GM18502 (cell line): ENCODE measurements around the gene SEC14L5.
"Not testable (repeated sequence)": the region's sequence is repeated elsewhere in the genome, so short reads cannot be mapped to it uniquely, and the experiment has no call there.

Experiments
- ATAC-seq: cut with Tn5 transposase; IDR thresholded peaks from one replicate; pipeline ENCODE4 v1.9.1; 2021; ENCODE audit warnings: mild to moderate bottlenecking; ENCODE audit not compliant: unreplicated experiment, poor library complexity

SEC14L5 gene

DNA sequence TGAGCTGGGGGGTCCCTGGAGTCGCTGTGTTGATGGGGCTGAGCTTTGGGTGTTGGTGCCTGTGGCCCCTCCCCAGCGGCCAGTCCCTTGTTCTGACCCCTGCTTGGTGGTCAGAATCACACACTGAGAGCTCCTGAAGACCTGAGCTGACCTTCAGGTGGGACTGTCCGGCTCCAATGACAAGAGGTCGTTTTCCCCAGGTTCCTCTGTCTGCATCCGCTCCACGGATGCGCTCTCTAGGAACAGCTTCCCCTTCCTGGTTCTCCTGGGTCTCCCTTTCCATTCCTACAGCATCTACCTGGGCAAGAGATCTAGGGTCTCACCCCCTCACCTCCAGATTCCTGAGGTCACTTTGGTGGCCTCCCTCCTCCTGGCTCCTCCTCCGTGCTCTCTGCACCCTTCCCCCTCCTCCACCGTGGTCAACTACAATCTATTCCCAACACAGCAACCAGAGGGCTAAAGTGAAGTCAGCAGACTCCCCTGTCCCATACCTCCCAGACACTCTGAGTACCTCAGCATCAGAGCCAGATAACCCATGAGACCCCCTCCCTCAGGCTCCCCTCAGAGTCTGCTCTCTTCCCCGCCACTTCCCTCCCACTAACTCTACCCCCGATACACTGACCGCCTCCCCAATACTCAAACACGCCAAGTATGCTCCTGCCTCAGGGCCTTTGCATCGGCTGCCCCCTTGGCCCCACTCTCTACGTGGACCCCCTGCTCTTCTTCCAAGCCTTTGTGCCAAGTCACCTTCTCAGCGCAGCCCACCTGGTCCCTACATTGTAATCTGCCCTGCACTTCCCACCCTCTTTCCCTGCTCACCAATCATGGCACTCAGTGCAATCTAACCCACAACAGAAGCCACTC is 9.0 kb upstream of the SEC14L5 start:
- no peak for ATAC-seq

DNA sequence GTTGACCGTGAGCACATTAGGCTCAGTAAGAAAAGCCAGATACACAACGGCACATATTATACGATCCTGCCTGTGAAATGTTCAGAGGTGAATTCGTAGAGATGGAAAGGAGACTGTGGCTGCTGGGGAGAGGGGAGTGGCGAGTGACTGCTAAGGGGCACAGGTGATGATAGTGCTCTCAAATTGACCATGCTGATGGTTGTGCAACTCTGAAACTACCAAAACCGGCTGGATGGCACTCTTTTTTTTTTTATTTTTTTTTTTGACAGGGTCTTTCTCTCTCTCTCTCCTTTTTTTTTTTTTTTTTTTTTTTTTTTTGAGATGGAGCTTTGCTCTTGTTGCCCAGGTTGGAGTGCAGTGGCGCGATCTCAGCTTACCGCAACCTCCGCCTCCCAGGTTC is 8.1 kb upstream of the SEC14L5 start:
- no peak for ATAC-seq

DNA sequence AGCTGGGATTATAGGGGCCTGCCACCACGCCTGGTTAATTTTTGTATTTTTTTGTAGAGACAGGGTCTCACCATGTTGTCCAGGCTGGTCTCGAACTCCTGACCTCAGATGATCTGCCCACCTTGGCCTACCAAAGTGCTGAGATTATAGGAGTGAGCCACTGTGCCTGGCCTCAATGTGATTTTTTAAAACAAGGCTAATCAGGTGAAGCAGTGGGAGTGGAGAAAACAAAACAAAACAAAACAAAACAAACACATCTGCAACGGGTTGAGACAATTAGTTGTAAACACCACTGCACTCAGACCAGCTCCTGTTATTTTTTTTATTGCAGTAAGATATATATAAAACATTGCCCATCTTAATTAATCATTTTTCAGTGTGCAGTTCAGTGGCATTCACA is 6.5 kb upstream of the SEC14L5 start:
- not testable (repeated sequence) for ATAC-seq

DNA sequence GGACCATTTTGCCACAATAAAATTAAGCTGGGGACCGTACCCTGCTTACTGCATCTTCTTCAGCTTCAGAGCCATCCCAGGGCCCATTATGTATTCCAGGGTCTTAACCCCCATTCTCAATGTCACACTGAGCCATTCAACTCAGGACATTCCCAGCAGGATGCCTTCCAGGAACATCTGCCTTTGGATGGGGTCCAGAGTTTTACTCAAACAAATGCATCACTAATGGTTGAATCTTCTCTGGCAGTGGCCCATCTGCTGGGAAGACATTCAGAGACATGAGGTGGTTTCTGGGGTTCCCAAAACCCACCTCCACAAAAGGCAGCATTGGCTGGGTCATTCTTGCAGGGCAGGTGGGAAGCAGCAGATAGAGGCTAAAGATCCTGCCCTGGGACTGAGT is 3.4 kb upstream of the SEC14L5 start:
- ATAC-seq: no peak

DNA sequence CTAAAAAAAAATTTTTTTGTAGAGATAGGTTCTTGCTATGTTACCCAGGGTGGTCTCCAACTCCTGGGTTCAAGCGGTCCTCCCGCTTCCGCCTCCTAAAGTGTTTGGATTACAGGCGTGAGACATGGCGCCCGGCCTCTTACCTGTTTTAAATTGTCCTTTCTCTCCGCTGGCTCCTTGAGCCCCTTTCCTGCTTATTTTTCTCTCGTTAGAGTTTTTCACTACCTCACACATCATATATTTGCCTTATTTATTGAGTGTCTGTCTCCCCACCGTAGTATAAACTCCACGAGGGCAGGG is 760 bp upstream of the SEC14L5 start:
- ATAC-seq: no peak

DNA sequence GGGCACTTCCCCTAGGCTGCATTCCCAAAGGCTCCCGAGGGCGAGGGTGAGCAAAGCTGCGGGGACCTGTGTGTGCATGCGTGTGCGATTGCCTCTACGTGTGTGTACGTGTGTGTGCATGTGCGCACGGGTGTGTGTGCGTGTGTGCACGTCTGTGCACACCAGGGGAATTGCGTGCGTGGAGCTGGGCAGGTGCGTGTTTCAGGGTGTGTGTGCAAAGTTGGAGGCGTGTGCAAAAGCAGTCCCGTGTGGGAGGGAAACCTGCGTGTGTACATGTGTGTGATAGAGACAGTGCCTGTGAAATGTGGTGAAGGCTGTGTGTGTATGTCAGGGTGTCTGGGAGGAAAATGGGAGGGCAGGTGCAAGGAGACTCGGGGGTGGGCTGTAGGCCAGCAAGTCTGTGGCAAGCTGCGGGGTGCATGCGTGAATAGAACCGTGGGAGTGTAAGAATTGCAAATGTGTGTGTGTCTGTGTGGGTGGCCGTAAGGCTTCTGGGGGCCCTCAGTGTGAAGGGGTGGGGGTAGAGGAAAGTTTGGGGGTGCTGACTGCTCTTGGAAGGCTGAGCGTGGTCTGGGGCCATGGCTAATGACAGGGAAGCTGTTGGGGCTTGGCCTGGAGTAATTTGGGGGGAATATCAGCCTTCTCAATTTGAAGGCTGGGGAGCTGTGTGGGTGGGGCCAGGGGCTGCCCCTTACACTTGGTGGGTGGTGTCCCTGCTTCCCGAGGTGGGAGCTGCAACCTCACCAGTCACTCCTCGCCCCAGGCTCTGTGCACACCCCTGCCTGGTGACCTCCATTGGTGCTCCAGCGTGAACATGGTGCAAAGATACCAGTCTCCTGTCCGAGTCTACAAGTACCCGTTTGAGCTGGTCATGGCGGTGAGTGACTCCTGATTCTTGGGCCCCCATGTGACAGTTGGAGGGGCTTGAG is 644 bp downstream of the SEC14L5 start:
- no peak for ATAC-seq

DNA sequence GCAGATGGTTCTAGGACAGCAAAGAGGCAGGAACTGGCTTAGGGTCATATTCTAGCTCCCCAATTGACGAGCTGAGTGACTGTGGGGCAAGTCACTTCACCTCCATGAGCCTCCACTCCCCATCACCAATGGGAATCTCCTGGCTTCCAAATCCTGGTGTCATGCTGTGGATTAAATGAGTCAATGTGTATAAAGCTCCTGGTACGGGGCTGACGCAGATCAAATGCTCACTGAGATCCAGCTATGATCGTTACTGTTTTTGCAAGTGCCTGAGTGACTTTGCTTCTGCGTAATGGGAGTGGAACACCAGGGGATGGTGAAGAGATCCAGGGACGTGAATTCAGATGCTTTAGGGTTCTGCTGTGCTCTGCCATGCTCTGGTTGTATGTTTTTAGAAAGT is 2.4 kb downstream of the SEC14L5 start:
- ATAC-seq: no peak

DNA sequence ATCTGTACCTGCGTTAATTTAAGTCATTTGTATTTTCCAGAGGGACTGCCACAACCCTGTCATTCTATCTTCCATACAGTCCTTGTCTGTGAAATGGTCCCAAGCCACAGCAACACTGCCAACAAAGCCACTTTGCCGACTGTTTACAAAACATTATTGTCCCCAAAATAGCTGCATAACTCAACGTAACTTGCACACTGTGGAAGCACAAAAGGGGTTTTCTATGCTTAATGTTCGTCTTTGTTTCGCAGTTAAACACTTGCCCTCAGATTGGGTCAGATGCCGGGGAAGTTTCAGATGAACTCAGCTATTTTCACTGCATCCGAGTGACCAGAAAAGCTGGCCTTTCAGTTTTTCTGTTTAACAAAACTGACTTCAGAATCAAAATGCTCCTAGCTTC is 4.6 kb downstream of the SEC14L5 start:
- no peak for ATAC-seq

DNA sequence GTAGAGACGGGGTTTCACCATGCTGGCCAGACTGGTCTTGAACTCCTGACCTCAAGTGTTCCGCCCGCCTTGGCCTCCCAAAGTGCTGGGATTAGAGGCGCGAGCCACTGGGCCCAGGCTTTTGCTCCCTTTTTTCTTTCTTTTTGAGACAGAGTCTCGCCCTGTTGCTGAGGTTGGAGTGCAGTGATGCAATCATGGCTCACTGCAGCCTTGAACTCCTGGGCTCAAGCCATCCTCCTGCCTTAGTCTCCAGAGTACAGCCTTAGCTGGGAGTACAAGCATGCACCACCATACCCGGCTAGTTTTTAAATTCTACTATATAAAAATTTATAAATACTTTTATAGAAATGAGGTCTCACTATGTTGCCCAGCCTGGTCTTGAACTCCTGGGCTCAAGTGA is 5.4 kb downstream of the SEC14L5 start:
- not testable (repeated sequence) for ATAC-seq

DNA sequence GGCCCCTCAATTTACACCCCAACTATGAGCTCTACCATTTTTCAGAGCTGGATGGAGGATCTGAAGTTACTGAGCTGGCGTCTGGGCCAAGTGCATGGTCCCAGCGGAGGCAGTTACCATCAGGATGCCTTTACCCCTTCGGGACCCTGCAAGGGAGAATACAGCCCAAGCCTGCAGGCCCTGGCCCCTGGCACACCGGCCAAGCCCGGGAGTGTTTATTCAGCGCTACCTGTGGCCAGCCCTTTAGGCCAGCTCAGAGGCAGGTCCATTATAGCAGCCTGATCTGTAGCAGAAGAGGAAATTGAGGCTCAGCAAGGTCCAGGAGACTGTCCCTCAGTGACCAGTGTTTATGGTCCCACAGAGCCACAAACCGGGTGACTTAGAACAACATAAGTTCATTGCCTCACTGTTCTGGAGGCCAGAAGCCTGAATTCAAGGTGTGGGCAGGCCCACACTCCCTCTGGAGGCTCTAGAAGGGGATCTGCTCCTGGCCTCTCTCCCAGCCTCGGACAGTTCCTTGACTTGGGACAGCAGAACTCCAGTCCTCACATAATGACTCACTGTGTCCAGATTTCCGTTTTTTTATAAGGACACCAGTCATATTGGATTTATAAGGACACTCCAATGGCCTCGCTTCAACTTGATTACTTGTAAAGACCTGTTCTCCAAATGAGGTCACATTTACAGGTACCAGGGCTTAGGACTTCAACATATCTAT is 8.8 kb downstream of the SEC14L5 start:
- ATAC-seq: no peak

DNA sequence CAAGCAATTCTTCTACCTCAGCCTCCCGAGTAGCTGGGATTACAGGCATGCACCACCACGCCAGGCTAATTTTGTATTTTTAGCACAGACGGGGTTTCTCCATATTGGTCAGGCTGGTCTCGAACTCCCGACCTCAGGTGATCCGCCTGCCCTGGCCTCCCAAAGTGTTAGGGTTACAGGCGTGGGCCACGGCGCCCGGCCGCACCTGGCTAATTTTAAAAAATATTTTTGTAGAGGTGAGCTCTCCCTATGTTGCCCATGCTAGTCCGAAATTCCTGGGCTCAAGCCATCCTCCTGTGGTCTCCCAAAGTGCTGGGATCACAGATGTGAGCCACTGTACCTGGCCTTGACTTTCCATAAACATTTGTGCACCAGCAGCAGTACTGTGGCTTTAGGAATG is 10.1 kb downstream of the SEC14L5 start:
- ATAC-seq: not testable (repeated sequence)

DNA sequence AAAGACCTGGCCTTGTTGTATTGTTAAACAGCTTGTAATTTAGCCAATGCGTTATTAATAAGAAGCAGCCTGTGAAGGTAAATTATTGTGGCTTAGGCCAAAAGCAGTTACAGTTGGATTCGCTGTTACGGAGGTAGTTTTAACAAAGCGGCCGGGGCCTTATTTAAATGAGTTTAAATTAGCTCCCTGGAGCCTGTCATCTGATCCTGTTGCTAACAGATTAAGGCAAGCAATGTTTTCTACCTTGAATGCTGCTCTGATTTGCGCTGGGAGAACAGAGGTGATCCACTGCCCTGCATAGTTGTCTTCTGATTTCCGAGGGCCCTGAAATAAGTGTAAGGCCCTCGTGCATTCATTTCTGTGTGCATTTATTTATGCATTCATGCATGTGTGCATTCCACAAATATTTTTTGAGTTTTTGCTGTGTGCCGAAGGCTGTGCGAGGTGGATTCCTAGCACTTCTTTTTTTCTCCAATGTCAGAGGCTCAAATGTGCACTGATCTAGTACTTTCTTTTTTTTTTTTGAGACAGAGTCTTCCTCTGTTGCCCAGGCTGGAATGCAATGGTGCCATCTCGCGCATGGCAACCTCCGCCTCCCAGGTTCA is 10.9 kb downstream of the SEC14L5 start:
- ATAC-seq: no peak

DNA sequence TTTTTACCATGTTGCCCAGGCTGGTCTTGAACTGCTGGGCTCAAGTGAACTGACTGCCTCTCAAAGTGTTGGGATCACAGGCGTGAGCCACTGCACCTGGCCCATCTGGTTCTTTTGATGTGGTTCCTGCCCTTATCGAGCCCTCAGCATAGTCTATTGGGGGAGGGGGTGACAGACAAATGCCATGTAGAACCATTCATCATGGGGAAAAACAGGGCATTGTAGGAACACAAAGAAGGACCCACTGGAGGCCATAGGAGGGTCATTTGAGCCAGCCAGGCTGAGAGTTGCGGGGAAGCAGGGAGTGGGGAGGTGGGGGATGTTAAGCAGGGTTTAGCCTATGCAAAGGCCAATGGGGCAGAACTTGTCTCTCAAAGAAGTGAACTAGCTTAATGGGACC is 11.9 kb downstream of the SEC14L5 start:
- ATAC-seq: no peak

DNA sequence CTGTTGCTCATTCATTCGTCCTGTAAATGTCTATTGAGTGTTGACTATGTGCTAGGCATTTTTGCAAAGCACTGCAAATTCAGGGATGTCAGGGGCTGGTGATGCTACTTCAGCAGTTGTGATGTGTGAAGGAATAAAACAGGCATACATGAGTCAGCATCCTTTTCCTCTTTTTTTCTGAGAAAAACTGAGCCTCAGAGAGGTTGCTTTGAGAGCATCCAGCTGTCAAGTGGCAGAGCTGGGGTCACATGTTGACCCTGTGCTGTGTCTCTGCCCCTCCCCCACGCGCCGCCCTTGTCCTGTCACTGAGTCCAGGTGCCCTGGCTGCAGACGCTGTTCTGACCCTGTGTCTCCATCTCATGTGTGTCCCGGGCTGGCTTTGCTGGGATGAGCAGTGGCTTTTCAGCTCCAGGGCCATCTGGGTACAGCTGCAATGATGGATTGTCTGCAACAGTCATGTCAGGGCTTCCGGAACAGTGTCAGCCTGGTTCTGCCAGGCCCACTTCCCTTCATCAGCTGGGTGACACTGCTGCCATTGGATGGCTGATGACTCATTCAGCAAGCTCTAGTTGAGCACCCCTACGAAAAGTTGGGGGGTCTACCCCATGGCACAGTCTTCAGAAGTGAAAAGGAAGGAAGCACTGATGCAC is 14.9 kb downstream of the SEC14L5 start:
- no peak for ATAC-seq

DNA sequence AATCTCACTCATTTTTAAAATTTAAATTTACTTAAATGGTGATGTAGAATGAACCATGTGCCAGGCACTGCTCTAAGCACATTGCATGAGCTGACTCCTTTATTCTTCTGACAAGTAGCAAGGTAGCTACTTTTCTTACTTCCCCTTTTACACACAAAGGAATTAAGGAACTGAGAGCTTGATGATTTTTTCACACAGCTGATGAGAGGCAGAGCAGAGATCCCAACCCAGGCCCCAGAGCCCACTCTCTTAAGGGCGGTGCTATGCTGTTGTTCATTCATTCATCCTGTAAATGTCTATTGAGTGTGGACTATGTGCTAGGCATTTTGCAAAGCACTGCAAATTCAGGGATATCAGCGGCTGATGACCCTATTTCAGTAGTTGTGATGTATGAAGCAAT is 17.9 kb downstream of the SEC14L5 start:
- ATAC-seq: peak; percentile 96

DNA sequence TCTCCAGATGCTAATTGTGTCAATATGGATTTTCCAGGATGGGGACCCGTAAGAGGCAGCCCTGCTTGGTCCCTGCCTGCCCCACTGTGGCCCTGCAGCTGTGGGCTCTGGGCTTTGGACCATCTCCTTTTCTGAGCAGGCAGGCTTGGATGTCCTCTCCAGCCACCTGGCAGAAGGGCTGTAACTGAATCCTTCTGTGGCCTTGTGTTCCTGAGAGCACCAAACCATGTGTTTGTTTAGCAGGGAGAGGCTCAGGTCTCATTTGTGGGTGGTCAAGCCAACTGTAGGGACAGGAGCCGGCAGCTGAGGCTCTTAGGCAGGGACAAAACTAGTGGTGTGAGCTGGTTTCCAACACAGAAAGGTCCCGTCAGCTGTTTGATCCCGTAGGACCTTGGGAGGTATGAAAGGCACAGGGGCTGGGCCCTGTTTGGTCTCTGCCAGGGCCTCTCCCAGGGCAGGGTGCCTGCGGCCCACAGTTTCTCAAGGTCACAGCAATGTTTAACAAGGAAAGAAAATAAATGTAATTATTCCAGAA is 18.5 kb downstream of the SEC14L5 start:
- ATAC-seq: no peak

DNA sequence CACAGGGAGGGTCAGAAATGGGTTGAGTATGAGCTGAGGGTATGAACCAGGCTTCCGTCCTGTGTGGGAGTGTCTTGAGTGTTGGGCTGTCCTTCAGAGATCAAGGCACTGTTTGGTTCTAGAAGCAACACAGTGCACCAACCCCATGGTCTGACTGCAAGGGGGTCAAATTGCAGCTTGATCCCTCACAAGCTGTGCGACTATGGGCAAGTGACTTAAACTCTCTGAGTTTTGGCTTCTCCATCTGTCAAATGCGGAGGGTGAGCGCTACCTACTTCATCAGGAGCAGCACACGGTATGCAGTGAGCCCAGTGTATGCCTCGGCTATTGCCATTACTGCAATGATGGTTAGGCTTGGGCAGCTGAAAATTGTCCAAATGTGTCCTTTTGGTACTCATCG is 21.0 kb downstream of the SEC14L5 start:
- ATAC-seq: no peak

DNA sequence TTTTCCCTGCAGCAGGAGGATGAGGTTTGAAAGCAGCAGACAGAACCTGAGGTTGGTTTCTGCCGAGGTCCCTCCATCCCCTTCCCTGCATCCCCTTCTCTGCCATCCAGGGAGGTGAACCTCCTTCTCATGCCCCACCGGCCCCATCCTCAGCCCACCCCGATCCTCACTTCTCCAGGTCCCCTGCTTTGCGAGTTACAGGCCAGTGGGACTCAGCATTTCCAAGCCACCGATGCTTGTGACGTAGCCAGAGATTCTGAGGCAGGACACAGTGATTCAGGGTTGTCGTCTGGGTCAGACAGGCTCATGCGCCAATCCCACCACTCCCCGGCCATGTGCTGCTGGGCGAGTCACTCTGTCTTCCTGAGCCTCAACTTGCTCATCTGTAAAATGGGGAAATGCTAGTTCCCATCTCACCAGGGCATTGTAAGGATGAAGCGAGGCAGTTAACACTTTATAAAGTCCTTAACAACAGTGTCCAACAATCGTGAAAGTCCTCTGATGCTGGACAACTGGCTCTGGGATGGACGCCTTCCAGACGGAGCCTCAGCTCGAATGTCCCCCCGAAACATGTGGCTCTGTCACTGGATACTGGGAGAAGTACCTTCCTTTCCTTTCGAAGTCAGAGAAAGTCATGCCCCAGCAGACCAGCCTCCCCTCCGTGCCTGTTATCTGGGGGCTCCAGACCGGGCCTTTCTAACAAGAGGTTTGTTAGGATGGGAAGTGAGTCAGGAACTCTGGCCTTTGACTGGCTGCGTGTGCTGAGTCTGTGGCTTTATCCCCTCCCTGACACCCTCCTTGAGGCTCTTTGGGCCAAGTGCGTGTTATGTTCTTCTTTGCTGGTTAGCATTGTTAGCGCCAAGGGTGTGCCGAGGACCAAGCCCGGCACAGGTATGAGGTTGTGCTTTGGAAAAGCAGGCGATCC is 21.9 kb downstream of the SEC14L5 start:
- ATAC-seq: no peak

DNA sequence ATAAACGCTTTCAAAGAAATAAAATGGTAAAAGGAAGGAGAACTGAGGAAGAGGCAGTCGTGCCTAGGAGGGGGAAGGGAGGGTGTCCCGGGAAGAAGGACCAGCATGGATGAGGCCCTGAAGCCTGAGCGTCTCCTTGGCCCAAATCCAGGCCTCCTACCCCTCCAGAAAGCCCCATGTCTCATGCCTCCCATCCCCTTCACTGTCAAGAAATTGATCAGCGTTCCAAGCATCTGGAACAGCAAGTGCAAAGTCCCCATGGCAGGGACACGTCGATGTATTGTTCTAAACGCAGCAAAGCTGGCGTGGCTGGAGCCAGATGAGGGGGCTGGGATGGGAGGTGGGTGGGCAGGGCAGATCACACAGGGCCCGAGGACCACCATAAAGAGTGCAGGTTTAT is 22.6 kb downstream of the SEC14L5 start:
- ATAC-seq: no peak
